Activated CD8-positive, alpha-beta memory T cell treated with anti-CD3 and anti-CD28 coated beads, Interleukin-2, amount 50 U/mL, for 48 hours (primary cell): ENCODE results near the gene ABCC3.
A peak's percentile ranks its signal among the peaks of the same experiment; 100 is the strongest.

Experiments used
- DNase-seq: peaks from one replicate; pipeline ENCODE4 v3.0.0-alpha.2; 2020

Gene ABCC3

GRCh38 chr17:50630524-50631194 lies 4.0 kb upstream of the ABCC3 start:
- DNase-seq, result peak; percentile 83

GRCh38 chr17:50631195-50631907 lies 3.3 kb upstream of the ABCC3 start:
- no peak for DNase-seq

GRCh38 chr17:50631908-50632571 lies 2.6 kb upstream of the ABCC3 start:
- DNase-seq, result no peak

DNA sequence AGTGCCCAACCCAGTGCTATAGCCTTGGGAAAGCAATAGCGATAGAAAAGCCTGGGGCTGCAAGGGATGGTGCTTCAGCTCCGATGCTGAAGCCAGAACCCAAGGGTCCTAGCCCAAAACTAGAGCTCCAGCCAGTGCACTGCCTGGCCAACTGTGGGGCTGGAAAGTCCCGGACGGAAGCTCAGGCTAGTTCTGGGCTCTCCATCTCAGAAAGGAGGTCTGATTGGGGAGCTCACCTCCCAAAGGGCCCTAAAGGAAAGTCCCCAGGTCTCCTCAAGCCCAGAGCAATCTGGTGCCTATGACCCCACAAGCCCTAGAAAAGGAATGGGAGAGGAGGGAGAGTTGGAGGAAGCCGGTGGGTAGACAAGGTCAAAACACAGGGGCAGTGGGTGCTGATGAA lies 2.0 kb upstream of the ABCC3 start:
- no peak for DNase-seq

- DNase-seq, result no peak
These were observed 998 bp upstream of the ABCC3 start for GRCh38 chr17:50633683-50634082.

GRCh38 chr17:50634915-50635731 lies 442 bp downstream of the ABCC3 start:
- DNase-seq, result no peak

- no peak for DNase-seq
These were observed 976 bp downstream of the ABCC3 start for GRCh38 chr17:50635732-50635981.

DNA sequence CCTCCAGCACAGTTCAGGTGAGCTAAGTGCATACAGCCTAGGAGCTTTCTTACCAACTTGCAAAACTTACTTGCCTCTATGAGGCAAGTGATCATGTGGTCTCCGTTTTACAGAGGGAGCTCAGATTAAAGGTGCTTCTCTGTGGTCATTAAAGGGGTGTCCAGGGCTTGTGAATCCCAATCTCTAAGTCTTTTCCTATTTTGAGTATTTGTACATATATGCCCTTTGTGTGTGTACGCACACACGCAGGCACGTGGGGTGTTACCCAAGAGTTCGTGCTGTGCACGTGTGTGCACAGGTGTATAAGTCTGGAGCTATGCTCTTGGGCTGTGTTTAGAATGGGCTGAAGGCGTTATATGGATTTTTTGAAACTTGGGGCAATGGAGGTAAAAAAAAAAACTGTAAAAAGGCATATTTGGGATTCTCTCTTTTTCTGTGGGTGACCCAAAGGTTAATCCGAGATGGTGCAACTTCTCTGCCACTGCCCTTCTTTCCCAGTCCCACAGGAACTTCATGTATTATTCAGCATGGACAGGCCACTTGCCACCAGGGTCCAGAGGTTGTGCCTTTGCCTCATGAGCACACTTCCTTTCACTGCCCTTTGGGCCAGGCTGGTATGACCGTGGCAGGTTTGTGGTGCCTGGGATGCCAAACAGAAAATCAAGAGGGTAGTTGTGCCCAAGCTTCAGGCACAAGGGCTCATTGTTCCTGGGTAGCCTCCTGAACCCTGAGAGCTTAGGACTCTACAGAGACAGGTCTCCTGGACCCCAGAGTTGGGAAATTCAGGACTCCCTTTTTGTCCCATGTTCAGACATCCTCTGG lies 1.5 kb downstream of the ABCC3 start:
- no peak for DNase-seq

- no peak for DNase-seq
These were observed 2.1 kb downstream of the ABCC3 start for GRCh38 chr17:50636804-50637195.

DNA sequence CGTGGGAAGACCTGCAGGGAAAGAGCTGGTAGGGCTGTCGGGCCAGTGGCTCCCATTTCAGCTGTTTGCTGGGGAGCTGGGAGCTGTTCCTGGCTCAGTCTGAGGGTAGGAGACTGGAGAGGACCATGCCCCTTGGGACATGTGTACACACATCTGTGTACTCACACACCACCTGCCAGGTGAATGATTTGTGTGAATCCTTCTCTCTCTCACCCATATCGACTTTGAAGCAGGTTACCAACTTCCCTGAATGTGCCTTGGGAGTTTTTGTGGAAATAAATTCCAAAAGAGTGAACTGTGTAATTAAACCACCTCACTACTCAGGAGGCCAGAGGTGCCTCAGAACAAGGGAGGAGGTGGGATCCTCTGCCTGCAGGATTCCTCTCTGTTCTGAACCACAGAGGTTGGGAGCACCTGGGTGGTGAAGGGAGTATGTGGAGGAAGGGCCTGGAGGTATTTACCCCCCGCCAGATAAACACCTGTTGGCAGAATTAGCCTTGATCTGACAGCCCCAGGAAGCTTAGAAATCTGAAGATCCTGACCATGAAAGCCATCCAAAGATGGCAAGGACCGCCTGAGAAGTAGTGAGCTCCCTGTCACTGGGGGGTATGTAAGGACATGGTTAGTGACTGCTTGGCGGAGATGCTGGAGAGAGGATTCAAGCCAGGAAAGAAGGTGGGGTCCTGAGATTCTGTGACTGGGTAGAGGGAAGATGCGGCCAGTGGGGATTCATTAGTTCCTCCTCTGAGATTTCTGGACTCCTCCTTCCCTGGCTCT lies 3.3 kb downstream of the ABCC3 start:
- no peak for DNase-seq

GRCh38 chr17:50638606-50638965 lies 3.9 kb downstream of the ABCC3 start:
- DNase-seq, result no peak

DNA sequence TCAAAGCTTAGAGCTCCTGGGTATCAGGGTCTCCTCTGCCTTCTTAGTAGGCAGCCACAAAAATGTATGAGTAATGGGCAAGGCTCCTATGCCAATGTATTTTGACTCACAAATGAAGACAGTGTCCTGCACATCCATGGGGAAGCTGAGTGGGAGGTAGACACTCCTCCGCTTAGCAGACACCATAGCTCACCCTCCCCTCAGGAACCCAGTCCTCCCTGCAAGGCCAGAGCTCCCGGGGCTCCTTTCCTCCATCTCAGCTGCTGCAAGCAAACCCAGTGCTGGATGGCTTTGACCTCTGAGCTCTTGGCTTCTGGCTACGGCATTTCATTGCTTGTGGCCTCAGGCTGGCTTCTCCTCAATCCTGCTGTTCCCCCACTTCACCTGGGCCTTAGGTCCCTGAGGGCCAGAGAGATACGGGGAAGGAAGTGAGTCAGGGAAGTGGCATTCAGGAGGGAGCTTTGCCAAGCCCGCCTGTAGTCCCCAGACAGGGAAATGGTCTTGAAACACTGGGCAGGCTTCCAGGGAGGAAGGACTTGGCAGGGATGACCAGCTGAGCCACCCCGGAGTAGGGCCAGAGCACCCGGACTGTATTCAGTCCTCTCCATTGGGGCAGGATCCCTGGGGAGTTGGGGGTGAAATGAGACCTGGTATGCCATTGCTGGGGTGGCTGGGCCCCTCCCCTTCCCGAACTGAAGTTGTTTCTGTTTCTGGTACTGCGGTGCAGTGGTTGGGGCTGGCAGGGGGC lies 4.5 kb downstream of the ABCC3 start:
- no peak for DNase-seq

GRCh38 chr17:50640686-50641351 lies 6.1 kb downstream of the ABCC3 start:
- no peak for DNase-seq

- DNase-seq, result no peak
These were observed 6.7 kb downstream of the ABCC3 start for GRCh38 chr17:50641357-50641756.

GRCh38 chr17:50642071-50642721 lies 7.5 kb downstream of the ABCC3 start:
- no peak for DNase-seq

DNA sequence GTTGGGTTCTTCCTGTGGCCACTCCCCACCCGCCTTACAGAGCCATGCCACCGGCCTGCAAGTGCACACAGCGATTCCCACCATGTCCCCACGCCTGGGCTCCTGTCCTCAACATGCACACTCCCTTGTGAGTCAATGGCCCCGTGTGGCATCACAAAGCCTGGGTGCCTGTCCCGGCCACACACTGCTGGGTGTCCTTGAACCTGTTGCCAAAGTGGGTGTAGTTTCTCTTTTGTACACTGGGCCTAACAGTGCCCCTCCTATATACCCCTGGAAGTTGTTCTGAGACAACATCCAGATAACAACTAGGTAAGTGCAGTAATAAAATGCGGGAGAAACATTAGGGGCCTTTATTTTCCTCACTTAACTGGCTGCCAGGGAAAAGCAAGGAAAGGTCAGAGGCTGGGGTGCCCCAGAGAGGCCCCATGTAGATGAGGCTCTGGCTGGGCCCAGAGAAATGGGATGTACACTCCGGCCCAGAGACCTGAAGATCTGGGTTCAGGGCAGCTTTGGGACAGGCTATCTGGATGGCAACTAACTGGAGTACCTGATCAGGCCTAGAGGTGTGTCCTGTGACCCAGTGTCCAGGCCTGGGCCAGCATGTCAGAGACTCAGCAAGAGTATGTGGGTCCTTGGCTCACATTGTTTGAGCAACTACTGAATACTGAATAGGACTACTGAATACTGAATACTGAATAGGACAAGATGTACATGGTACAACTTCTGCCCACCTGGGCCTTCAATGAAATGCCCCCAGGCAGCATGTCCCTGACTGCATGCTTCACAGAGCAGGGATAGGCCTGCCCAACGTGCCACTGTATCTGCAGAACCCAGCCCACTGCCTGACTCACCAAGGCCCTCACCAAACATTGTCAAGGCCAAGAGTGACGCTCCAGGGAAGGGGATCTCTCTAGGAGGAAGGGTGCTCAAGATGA lies 8.3 kb downstream of the ABCC3 start:
- DNase-seq, result no peak

DNA sequence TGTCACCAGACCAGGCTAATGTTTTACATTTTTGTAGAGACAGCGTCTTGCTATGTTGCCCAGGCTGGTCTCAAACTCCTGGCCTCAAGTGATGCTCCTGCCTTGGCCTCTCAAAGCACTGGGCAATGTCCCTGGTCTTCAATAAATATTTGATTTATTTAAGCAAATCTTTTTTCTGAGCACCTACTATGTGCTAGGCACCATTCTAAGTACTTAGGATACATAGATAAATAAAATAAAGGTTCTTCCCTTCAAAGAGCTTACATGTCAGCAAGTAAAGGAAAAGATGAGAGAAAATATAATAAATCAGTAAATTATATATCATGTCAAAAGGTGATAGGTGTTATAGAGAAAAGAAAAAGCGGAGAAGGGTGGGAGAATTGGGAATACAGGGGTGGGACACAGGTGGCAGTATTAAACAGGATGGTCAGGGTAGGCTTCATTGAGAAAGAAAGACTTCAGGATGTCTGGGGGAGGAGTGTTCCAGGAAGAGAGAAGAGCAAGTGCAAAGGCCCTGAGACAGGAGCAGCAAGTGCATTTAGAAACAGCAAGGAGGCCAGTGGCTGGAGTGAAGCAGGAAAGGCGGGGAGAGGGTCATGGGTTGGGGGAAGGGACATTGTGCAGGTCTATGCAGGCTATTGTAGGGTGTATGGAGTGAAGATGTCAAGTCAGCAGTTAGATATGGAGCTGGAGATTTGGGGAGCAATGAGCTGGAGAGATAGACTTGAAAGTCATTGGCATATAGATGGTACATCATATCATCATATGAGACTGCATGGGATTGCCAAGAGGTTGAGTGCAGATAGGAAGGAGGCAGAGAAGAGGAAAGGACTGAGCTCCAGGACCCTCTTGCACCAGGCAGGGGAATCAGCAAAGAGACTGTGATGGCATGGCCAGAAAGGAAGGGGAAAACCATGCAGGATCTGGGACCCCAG lies 11.3 kb downstream of the ABCC3 start:
- DNase-seq, result no peak

GRCh38 chr17:50647187-50647586 lies 12.5 kb downstream of the ABCC3 start:
- no peak for DNase-seq
